ENCODE measurements around the gene DEFB121.
"Not testable (repeated sequence)": the region's sequence is repeated elsewhere in the genome, so short reads cannot be mapped to it uniquely, and the experiment has no call there.

DEFB121 gene

DNA sequence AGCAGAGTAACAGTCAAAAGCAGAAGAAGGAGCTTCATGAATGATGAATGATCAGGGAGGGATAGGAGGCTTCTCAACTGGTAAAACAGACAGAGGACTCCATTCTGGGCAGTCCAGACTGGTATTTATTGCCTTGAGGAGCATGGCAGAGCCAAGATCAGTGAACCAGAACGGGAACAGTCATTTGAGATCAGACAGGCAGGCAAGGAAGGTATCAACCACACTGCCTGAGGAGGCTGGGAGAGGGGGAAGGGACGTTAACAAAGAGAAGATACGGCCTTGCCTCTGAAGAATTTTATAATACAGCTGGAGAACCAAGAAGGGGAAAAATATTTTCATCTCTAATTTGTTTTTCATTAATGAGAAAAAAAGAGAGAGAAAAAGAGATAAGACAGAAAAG, at the start of gene DEFB121:
DEFB121 (minus strand) TSS at position 101 of the 400 bp plus-strand sequence; CDS start at position 38, 63 bp downstream.
- Histone ChIP-seq H3K4me3 (ENCODE audit: low read depth, low read length) (no peak within 1 kb of the TSS), H3K27me3 (ENCODE audit: control insufficient read depth, insufficient read depth, low read length) (no peaks in the 10 kb centered on the region), H3K4me1 (ENCODE audit: control insufficient read depth, insufficient read depth, low read length) (no peaks in the 10 kb centered on the region), H3K9ac (ENCODE audit: low read depth, low read length) (no peak within 1 kb of the TSS), H3K36me3 (ENCODE audit: control insufficient read depth, insufficient read depth, low read length) (no peaks in the 10 kb centered on the region), H3K9me3 (ENCODE audit: control insufficient read depth, insufficient read depth, low read length) (peaks cover 6% of the 10 kb centered on the region)

DNA sequence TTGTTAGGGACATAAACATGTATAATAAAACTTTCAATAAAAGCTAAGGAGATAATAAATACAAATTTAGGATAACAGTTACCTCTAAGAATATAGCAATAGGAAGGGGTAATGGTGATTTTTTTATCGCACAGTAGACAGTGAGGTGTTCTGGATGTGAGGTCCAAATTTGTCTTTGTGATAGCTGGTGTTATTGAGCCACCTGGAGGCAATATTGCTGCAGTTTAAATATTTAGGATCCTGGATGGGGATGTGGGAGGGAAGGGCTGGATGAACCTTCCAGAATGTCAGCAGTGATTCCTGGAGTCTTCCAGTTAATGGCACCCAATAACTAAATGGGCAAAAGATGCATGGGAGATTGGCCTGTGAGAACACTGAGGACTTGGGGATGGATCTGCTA, 48.3 kb upstream of the DEFB121 start:
- H3K9me3 ChIP-seq (ENCODE audit: control insufficient read depth, insufficient read depth, low read length) = peaks cover 3% of the 10 kb centered on the region
- no peaks in the 10 kb centered on the region for H3K36me3 ChIP-seq (ENCODE audit: control insufficient read depth, insufficient read depth, low read length)
- H3K4me3 ChIP-seq (ENCODE audit: low read depth, low read length) = no peak overlapping the region
- H3K27me3 ChIP-seq (ENCODE audit: control insufficient read depth, insufficient read depth, low read length) = no peaks in the 10 kb centered on the region
- H3K4me1 ChIP-seq (ENCODE audit: control insufficient read depth, insufficient read depth, low read length) = no peaks in the 10 kb centered on the region
- no peak overlapping the region for H3K9ac ChIP-seq (ENCODE audit: low read depth, low read length)

DNA sequence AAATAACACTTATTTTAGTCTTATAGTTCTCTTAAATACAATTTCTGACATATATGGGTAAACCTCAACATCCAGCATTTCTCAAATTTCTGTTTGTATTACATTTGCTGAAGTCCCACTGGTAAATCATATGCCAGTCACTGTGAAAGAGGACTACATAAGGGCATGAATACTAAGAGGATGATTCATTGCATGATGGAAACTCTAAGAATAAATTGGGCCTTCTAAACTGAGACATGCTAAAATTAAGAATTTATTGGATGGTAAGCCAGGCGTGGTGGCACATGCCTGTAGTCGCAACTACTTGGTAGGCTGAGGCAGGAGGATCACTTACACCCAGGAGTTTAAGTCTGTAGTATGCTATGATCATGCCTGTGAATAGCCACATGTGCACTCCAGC, 46.6 kb upstream of the DEFB121 start:
- Histone ChIP-seq H3K36me3 (ENCODE audit: control insufficient read depth, insufficient read depth, low read length) (no peaks in the 10 kb centered on the region), H3K4me1 (ENCODE audit: control insufficient read depth, insufficient read depth, low read length) (no peaks in the 10 kb centered on the region), H3K9ac (ENCODE audit: low read depth, low read length) (no peak overlapping the region), H3K27me3 (ENCODE audit: control insufficient read depth, insufficient read depth, low read length) (no peaks in the 10 kb centered on the region), H3K9me3 (ENCODE audit: control insufficient read depth, insufficient read depth, low read length) (peaks cover 6% of the 10 kb centered on the region), H3K4me3 (ENCODE audit: low read depth, low read length) (no peak overlapping the region)

- no peaks in the 10 kb centered on the region for H3K36me3 ChIP-seq (ENCODE audit: control insufficient read depth, insufficient read depth, low read length)
- H3K9me3 ChIP-seq (ENCODE audit: control insufficient read depth, insufficient read depth, low read length) = peaks cover 8% of the 10 kb centered on the region
- no peak overlapping the region for H3K4me3 ChIP-seq (ENCODE audit: low read depth, low read length)
- H3K27me3 ChIP-seq (ENCODE audit: control insufficient read depth, insufficient read depth, low read length) = no peaks in the 10 kb centered on the region
- H3K4me1 ChIP-seq (ENCODE audit: control insufficient read depth, insufficient read depth, low read length) = no peaks in the 10 kb centered on the region
- H3K9ac ChIP-seq (ENCODE audit: low read depth, low read length) = no peak overlapping the region
Measured at GRCh38 chr20:31449511-31450414, 43.7 kb upstream of the DEFB121 start.

DNA sequence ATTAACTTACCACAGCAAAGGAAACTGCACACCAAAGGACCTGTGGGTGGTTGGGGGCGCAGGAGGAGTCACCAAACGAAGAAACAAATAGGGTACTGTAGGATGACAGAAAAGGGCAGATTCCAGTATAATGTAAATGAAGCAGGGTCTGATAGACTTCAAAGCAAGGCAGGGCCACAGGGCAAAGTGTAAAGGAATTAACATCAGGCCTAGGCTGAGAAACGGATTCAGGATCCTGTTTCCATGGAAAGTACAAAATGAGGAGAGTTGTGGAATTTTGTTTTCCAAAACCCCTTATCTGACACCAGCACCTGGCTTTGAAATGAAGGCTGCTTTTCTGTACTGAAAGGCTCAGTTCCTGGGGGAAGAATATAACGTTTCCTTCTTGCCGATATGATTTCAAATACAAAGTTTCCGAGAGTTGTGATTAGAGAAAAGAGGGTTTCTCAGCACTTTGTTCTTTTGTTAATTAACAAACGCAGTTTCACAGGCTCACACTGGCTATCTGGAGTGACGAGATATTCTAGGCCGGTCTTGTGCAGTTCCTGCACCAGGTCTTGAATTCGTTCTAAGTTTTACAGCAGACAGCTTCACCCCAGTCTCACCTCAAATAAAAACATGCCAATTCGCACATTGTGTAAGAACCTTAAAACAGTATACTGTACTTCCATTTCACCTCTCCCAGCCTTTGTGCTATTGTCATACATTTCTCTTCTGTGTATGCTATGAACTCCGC, 40.2 kb upstream of the DEFB121 start:
- Histone ChIP-seq H3K4me3 (ENCODE audit: low read depth, low read length) (no peak overlapping the region), H3K9me3 (ENCODE audit: control insufficient read depth, insufficient read depth, low read length) (peaks cover 10% of the 10 kb centered on the region), H3K36me3 (ENCODE audit: control insufficient read depth, insufficient read depth, low read length) (no peaks in the 10 kb centered on the region), H3K27me3 (ENCODE audit: control insufficient read depth, insufficient read depth, low read length) (no peaks in the 10 kb centered on the region), H3K4me1 (ENCODE audit: control insufficient read depth, insufficient read depth, low read length) (no peaks in the 10 kb centered on the region), H3K9ac (ENCODE audit: low read depth, low read length) (no peak overlapping the region)

DNA sequence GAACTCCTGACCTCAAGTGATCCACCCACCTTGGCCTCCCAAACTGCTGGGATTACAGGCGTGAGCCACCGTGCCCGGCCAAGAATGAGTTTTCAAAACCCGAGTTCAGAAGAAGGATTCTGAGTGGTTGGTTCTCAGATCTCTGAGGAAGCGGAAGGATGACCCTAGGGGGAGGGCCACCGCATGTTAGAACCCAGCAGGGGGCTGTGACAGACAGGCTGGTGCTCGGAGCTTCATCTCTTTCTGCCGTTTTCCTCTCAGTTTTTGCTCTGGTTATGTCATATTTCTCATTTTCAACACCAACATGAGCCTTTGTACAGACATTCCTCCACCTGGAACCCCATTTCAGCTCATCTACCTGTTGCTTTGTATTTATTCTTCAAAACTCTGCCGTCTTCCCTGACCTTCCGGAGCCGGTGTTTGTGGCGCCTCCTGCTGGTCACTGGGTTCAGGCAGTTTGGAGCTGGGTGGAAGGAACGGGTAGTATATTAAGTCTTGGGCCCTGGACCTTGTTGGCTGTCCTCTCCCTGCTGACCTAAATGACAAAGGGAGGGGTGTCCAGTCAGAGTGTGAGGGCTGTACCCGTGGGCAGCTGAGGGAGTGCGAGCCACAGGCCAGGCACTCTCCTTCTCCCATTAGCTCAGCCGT, 34.1 kb upstream of the DEFB121 start, which contains the start of gene DEFB123:
DEFB123 (plus strand) TSS at position 621 of the 648 bp plus-strand sequence. CDS start 67 bp downstream, outside the sequence.
- Histone ChIP-seq H3K4me3 (ENCODE audit: low read depth, low read length) (no peak within 1 kb of the TSS), H3K36me3 (ENCODE audit: control insufficient read depth, insufficient read depth, low read length) (no peaks in the 10 kb centered on the region), H3K27me3 (ENCODE audit: control insufficient read depth, insufficient read depth, low read length) (no peaks in the 10 kb centered on the region), H3K9ac (ENCODE audit: low read depth, low read length) (no peak within 1 kb of the TSS), H3K9me3 (ENCODE audit: control insufficient read depth, insufficient read depth, low read length) (peaks cover 9% of the 10 kb centered on the region), H3K4me1 (ENCODE audit: control insufficient read depth, insufficient read depth, low read length) (no peaks in the 10 kb centered on the region)

- H3K4me1 ChIP-seq (ENCODE audit: control insufficient read depth, insufficient read depth, low read length) = no peaks in the 10 kb centered on the region
- no peaks in the 10 kb centered on the region for H3K36me3 ChIP-seq (ENCODE audit: control insufficient read depth, insufficient read depth, low read length)
- no peak overlapping the region for H3K9ac ChIP-seq (ENCODE audit: low read depth, low read length)
Measured at GRCh38 chr20:31430568-31431115, 24.6 kb upstream of the DEFB121 start.

GRCh38 chr20:31427576-31427975, 21.6 kb upstream of the DEFB121 start:
- not testable (repeated sequence) for H3K4me1 ChIP-seq (ENCODE audit: control insufficient read depth, insufficient read depth, low read length); H3K4me3 ChIP-seq (ENCODE audit: low read depth, low read length); H3K9ac ChIP-seq (ENCODE audit: low read depth, low read length); H3K9me3 ChIP-seq (ENCODE audit: control insufficient read depth, insufficient read depth, low read length); H3K27me3 ChIP-seq (ENCODE audit: control insufficient read depth, insufficient read depth, low read length); H3K36me3 ChIP-seq (ENCODE audit: control insufficient read depth, insufficient read depth, low read length)

More at GRCh38 chr20:31430568-31431115, 24.6 kb upstream of the DEFB121 start:
- H3K27me3 ChIP-seq (ENCODE audit: control insufficient read depth, insufficient read depth, low read length) = no peaks in the 10 kb centered on the region
- H3K4me3 ChIP-seq (ENCODE audit: low read depth, low read length) = no peak overlapping the region
- peaks cover 1% of the 10 kb centered on the region for H3K9me3 ChIP-seq (ENCODE audit: control insufficient read depth, insufficient read depth, low read length)

DNA sequence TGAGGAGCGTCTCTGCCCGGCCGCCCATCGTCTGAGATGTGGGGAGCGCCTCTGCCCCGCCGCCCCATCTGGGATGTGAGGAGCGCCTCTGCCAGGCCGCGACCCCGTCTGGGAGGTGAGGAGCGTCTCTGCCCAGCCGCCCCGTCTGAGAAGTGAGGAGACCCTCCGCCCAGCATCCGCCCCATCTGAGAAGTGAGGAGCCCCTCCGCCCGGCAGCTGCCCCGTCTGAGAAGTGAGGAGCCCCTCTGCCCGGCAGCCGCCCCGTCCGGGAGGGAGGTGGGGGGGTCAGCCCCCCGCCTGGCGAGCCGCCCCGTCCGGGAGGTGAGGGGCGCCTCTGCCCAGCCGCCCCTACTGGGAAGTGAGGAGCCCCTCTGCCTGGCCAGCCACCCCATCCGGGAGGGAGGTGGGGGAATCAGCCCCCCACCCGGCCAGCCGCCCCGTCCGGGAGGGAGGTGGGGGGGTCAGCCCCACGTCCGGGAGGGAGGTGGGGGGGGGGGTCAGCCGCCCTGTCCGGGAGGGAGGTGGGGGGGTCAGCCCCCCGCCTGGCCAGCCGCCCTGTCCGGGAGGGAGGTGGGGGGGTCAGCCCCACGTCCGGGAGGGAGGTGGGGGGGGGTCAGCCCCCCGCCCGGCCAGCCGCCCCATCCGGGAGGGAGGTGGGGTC, 21.0 kb upstream of the DEFB121 start:
- H3K4me1 ChIP-seq (ENCODE audit: control insufficient read depth, insufficient read depth, low read length); H3K27me3 ChIP-seq (ENCODE audit: control insufficient read depth, insufficient read depth, low read length); H3K4me3 ChIP-seq (ENCODE audit: low read depth, low read length); H3K9me3 ChIP-seq (ENCODE audit: control insufficient read depth, insufficient read depth, low read length); H3K9ac ChIP-seq (ENCODE audit: low read depth, low read length); H3K36me3 ChIP-seq (ENCODE audit: control insufficient read depth, insufficient read depth, low read length): not testable (repeated sequence)

DNA sequence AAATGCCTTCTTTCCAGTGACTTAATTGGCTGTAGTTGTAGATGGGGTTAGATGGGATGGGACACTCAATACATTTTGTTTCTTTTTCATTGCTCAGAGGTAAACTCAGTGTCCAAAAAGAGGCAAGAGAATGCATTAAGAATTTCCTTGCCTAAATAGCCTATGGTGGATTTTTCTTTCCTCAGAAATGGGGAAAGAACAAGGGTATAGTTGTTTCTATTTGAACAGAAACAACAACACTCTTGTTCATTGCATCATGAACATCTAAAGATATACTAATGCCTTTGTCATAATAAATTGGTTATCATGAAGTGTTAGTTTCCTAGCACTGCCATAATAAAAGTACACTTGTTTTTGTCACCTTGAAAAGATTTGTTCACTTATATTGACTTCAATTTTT, 19.8 kb upstream of the DEFB121 start:
- Histone ChIP-seq H3K27me3 (ENCODE audit: control insufficient read depth, insufficient read depth, low read length) (no peaks in the 10 kb centered on the region), H3K9ac (ENCODE audit: low read depth, low read length) (no peak overlapping the region), H3K4me3 (ENCODE audit: low read depth, low read length) (no peak overlapping the region), H3K4me1 (ENCODE audit: control insufficient read depth, insufficient read depth, low read length) (no peaks in the 10 kb centered on the region), H3K9me3 (ENCODE audit: control insufficient read depth, insufficient read depth, low read length) (peaks cover 7% of the 10 kb centered on the region), H3K36me3 (ENCODE audit: control insufficient read depth, insufficient read depth, low read length) (no peaks in the 10 kb centered on the region)

DNA sequence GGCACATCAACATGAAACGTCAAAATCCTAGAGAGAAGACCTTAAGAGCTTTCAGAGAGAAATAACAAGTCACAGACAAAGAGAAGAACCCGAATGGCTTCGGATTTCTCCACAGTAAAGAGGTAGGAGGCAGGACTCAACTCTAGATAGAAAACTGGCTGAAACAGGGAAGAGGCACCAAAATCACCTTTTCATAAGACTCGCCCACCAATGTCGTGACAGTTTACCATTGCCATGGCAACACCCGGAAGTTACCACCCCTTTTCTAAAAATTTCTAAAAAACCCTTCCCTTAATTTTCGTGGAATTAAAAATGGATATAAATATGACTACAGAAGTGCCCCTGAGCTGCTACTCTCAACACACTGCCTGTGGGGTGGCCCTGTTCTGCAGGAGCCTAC, 12.3 kb upstream of the DEFB121 start:
- Histone ChIP-seq H3K9ac (ENCODE audit: low read depth, low read length) (no peak overlapping the region), H3K4me3 (ENCODE audit: low read depth, low read length) (no peak overlapping the region), H3K9me3 (ENCODE audit: control insufficient read depth, insufficient read depth, low read length) (peaks cover 16% of the 10 kb centered on the region), H3K4me1 (ENCODE audit: control insufficient read depth, insufficient read depth, low read length) (no peaks in the 10 kb centered on the region), H3K27me3 (ENCODE audit: control insufficient read depth, insufficient read depth, low read length) (no peaks in the 10 kb centered on the region), H3K36me3 (ENCODE audit: control insufficient read depth, insufficient read depth, low read length) (no peaks in the 10 kb centered on the region)

All from iPS-15b (cell line).